Esophagus squamous epithelium (tissue), 4 donors: Measurements from ENCODE around the gene MAP7D1.

ENCODE experiments used
- CTCF ChIP-seq, 6 experiments: fragments of 450-650 bp in 4 of 6; fragments of 200-600 bp in 2 of 6; sonication (generic) in 2 of 6; IDR thresholded peaks; one replicate each; pipeline ENCODE4 v1.5.1; 2016 to 2019; ENCODE audit warnings: antibody characterized with exemption in 6 of 6, mild to moderate bottlenecking in 4 of 6, moderate library complexity in 4 of 6
- POLR2A ChIP-seq, 4 donors: fragments of 450-650 bp; IDR thresholded peaks; one replicate each; pipeline ENCODE4 v1.6.1; 2017; ENCODE audit warnings: antibody characterized with exemption in 4 of 4, mild to moderate bottlenecking in 4 of 4, moderate library complexity in 3 of 4

DNA sequence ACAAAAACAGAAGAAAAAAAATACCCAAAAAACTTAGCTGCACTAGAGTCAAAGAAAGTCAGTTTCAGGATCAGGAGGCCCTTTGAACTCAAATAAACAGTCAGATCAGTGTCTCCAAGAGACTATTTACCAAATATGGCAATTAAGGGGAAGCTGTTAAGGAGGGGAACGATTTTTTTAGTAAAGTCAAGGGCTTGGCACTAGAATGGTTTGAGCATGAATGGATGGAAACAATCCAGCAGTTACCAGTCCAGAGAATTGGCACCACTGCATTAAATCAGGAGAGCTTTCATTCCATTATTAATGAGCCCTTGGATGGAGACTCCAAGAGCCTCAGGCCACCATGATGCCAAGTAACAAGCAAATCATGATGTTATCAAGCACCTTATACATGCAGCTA lies 13.8 kb upstream of the MAP7D1 start:
- TF ChIP-seq CTCF (IDR thresholded peaks at IDR 0.05): no peak
- TF ChIP-seq POLR2A (IDR thresholded peaks at IDR 0.05): no peak
